T-helper 17 cell (primary cell): ENCODE results near the gene LVRN. TPM values are rescaled to one million over a fixed set of nuclear protein-coding genes. Genes with fewer than 3 reads are reported as not detected.

Experiments
- ATAC-seq: fragments of 150-1000 bp; cut with Tn5 transposase; 2 replicates; pipeline ENCODE4 v1.10.0; 2021; ENCODE audit warnings: mild to moderate bottlenecking, moderate library complexity
- DNase-seq, 3 donors: peaks; one replicate each; pipeline versions ENCODE4 v3.0.0 to v3.0.0-alpha.2; 2020 to 2021
- H3K9me3 ChIP-seq: one replicate; pipeline ENCODE4 v1.7.0; 2013; ENCODE audit warnings: low read length, mild to moderate bottlenecking; ENCODE audit not compliant: control insufficient read depth, poor library complexity, severe bottlenecking
- H3K27ac Mint-ChIP-seq: one replicate; pipeline ENCODE4 v1.8.0; 2022; ENCODE audit warnings: mild to moderate bottlenecking, moderate library complexity, mixed read lengths
- H3K27me3 Mint-ChIP-seq: one replicate; pipeline ENCODE4 v1.8.0; 2022; ENCODE audit warnings: mixed read lengths
- H3K36me3 Mint-ChIP-seq: one replicate; pipeline ENCODE4 v1.8.0; 2022; ENCODE audit warnings: low read depth, mixed read lengths
- H3K4me1 Mint-ChIP-seq: one replicate; pipeline ENCODE4 v1.8.0; 2022; ENCODE audit warnings: mild to moderate bottlenecking, mixed read lengths
- H3K4me3 Mint-ChIP-seq: one replicate; pipeline ENCODE4 v1.8.0; 2022; ENCODE audit warnings: mild to moderate bottlenecking, moderate library complexity, mixed read lengths
- total RNA-seq, 4 donors: library from RNA in 2 of 4; stranded (reverse) in 2 of 4; gene quantifications; one replicate each; pipeline ENCODE4 v1.2.3 and lab custom pipeline; 2022 to 2026

The LVRN gene
- total RNA-seq, 2 donors from 2014 or later: not detected

GRCh38 chr5:115941051-115941675 is 21.1 kb upstream of the LVRN start:
- Mint-ChIP-seq H3K27me3 (no peaks in the 10 kb centered on the region), H3K27ac (no peak overlapping the region), H3K4me1 (no peaks in the 10 kb centered on the region), H3K36me3 (peaks cover 2% of the 10 kb centered on the region), H3K4me3 (no peak overlapping the region)
- no peaks in the 10 kb centered on the region for H3K9me3 ChIP-seq
- DNase-seq (no peak), ATAC-seq (no peak)

GRCh38 chr5:115944501-115944900 is 17.8 kb upstream of the LVRN start:
- Mint-ChIP-seq H3K4me1 (no peaks in the 10 kb centered on the region), H3K27ac (no peak overlapping the region), H3K36me3 (peaks cover 2% of the 10 kb centered on the region), H3K27me3 (no peaks in the 10 kb centered on the region), H3K4me3 (no peak overlapping the region)
- ATAC-seq: no peak
- DNase-seq: no peak
- no peaks in the 10 kb centered on the region for H3K9me3 ChIP-seq

GRCh38 chr5:115946655-115947054 is 15.6 kb upstream of the LVRN start:
- H3K27me3 Mint-ChIP-seq: peaks cover 8% of the 10 kb centered on the region
- H3K9me3 ChIP-seq: no peaks in the 10 kb centered on the region
- DNase-seq (no peak), ATAC-seq (no peak)
- H3K27ac Mint-ChIP-seq: no peak overlapping the region
- no peaks in the 10 kb centered on the region for H3K4me1 Mint-ChIP-seq
- H3K36me3 Mint-ChIP-seq: peaks cover 2% of the 10 kb centered on the region
- H3K4me3 Mint-ChIP-seq: no peak overlapping the region

- Mint-ChIP-seq H3K4me1 (no peaks in the 10 kb centered on the region), H3K4me3 (no peak overlapping the region), H3K27ac (no peak overlapping the region), H3K36me3 (peaks cover 2% of the 10 kb centered on the region), H3K27me3 (peaks cover 11% of the 10 kb centered on the region)
- DNase-seq (no peak), ATAC-seq (no peak)
- H3K9me3 ChIP-seq: no peaks in the 10 kb centered on the region
These were observed 15.0 kb upstream of the LVRN start for GRCh38 chr5:115947260-115947659.

- DNase-seq (no peak), ATAC-seq (no peak)
- H3K27ac Mint-ChIP-seq: no peak overlapping the region
- H3K36me3 Mint-ChIP-seq: peaks cover 2% of the 10 kb centered on the region
- H3K27me3 Mint-ChIP-seq: peaks cover 11% of the 10 kb centered on the region
- no peaks in the 10 kb centered on the region for H3K4me1 Mint-ChIP-seq
- H3K4me3 Mint-ChIP-seq: no peak overlapping the region
- H3K9me3 ChIP-seq: no peaks in the 10 kb centered on the region
These were observed 14.2 kb upstream of the LVRN start for GRCh38 chr5:115948091-115948534.

- H3K4me1 Mint-ChIP-seq: no peaks in the 10 kb centered on the region
- no peaks in the 10 kb centered on the region for H3K9me3 ChIP-seq
- no peak overlapping the region for H3K4me3 Mint-ChIP-seq
- H3K27me3 Mint-ChIP-seq: peaks cover 15% of the 10 kb centered on the region
- peaks cover 2% of the 10 kb centered on the region for H3K36me3 Mint-ChIP-seq
- DNase-seq: no peak
- ATAC-seq: no peak
- H3K27ac Mint-ChIP-seq: no peak overlapping the region
These were observed 13.2 kb upstream of the LVRN start for GRCh38 chr5:115949096-115949495.

GRCh38 chr5:115952588-115952987 is 9.7 kb upstream of the LVRN start:
- no peak for ATAC-seq
- Mint-ChIP-seq H3K27me3 (peaks cover 15% of the 10 kb centered on the region), H3K36me3 (no peaks in the 10 kb centered on the region), H3K4me1 (no peaks in the 10 kb centered on the region), H3K27ac (no peak overlapping the region), H3K4me3 (no peak overlapping the region)
- no peaks in the 10 kb centered on the region for H3K9me3 ChIP-seq
- DNase-seq: no peak

- Mint-ChIP-seq H3K36me3 (no peaks in the 10 kb centered on the region), H3K27me3 (peaks cover 15% of the 10 kb centered on the region), H3K27ac (no peak overlapping the region), H3K4me3 (no peak overlapping the region), H3K4me1 (no peaks in the 10 kb centered on the region)
- DNase-seq (no peak), ATAC-seq (no peak)
- H3K9me3 ChIP-seq: no peaks in the 10 kb centered on the region
These were observed 8.1 kb upstream of the LVRN start for GRCh38 chr5:115954144-115954543.

GRCh38 chr5:115956957-115957356 is 5.3 kb upstream of the LVRN start:
- Mint-ChIP-seq H3K4me1 (no peaks in the 10 kb centered on the region), H3K36me3 (peaks cover 2% of the 10 kb centered on the region), H3K27ac (no peak overlapping the region), H3K27me3 (peaks cover 15% of the 10 kb centered on the region), H3K4me3 (no peak overlapping the region)
- DNase-seq: no peak
- H3K9me3 ChIP-seq: no peaks in the 10 kb centered on the region
- no peak for ATAC-seq

GRCh38 chr5:115961381-115962238 is 665 bp upstream of the LVRN start:
- ATAC-seq: no peak
- no peaks in the 10 kb centered on the region for H3K9me3 ChIP-seq
- H3K4me3 Mint-ChIP-seq: peak overlapping the region; percentile 28
- DNase-seq: no peak
- peaks cover 2% of the 10 kb centered on the region for H3K36me3 Mint-ChIP-seq
- no peaks in the 10 kb centered on the region for H3K4me1 Mint-ChIP-seq
- H3K27ac Mint-ChIP-seq: no peak overlapping the region
- peaks cover 45% of the 10 kb centered on the region for H3K27me3 Mint-ChIP-seq

GRCh38 chr5:115962565-115963402 is 509 bp downstream of the LVRN start:
- no peak for DNase-seq
- Mint-ChIP-seq H3K27me3 (peaks cover 46% of the 10 kb centered on the region), H3K4me3 (no peak overlapping the region), H3K4me1 (no peaks in the 10 kb centered on the region), H3K36me3 (peaks cover 2% of the 10 kb centered on the region), H3K27ac (no peak overlapping the region)
- no peak for ATAC-seq
- no peaks in the 10 kb centered on the region for H3K9me3 ChIP-seq

GRCh38 chr5:115963566-115963965 is 1.3 kb downstream of the LVRN start:
- H3K36me3 Mint-ChIP-seq: peaks cover 2% of the 10 kb centered on the region
- H3K4me3 Mint-ChIP-seq: no peak overlapping the region
- H3K9me3 ChIP-seq: no peaks in the 10 kb centered on the region
- DNase-seq (no peak), ATAC-seq (no peak)
- no peaks in the 10 kb centered on the region for H3K4me1 Mint-ChIP-seq
- peaks cover 49% of the 10 kb centered on the region for H3K27me3 Mint-ChIP-seq
- no peak overlapping the region for H3K27ac Mint-ChIP-seq

- no peak for DNase-seq
- no peak overlapping the region for H3K4me3 Mint-ChIP-seq
- peaks cover 44% of the 10 kb centered on the region for H3K27me3 Mint-ChIP-seq
- no peaks in the 10 kb centered on the region for H3K9me3 ChIP-seq
- H3K27ac Mint-ChIP-seq: no peak overlapping the region
- ATAC-seq: no peak
- H3K36me3 Mint-ChIP-seq: no peaks in the 10 kb centered on the region
- no peaks in the 10 kb centered on the region for H3K4me1 Mint-ChIP-seq
These were observed 6.5 kb downstream of the LVRN start for GRCh38 chr5:115968770-115969169.
